Endometrium (tissue), 2 donors: ENCODE data around the gene MEN1.

ENCODE experiments used
- FAIRE-seq: peaks from 2 replicates; lab custom pipeline; 2012; peaks lifted over from hg19 to GRCh38; lab: Jason Lieb, UNC
- donor health status: control.
- donor health status: control.

MEN1 gene

GRCh38 chr11:64784813-64785581 is 25.4 kb downstream of the MEN1 start:
- no peak for FAIRE-seq

DNA sequence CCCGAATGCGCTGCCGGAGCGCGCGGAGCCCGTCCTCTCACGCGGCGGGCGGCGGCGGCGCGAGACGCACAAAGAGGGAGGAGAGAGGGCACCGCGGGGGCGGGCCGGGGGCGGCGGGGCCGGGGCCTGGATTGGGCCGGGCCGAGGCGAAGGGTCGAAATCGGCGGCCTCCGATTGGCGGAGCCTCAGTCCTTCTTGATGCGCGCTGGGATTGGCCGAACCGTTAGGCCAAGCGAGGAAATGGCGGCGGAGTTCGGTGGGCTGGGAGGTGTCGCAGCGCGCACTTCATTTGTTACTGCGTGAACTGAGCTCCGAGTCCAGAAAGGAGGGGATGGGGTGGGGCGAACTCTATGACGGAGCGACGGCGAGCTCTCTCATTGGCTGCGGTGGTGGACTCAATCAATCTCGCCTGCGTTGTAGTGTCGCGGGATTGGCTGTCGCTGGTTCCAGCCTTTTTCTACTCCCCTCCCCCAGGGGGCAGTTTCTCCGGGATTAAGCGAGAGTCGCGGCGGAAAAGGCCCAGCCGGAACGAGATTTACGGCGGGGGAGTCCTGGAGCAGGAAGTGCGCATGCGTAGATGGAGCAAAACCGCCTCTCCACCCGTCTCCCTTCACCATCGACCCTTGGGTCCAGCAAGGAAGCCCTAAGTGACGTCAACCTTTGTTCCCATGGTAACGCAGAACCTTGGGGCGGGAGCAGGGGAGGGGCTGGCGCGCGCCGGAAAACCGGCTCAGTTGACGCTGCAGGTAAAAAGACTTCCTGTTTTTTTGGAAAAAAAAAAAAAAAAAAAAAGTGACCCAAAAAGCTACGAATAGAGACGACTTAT is 31.7 kb downstream of the MEN1 start, which contains the start of gene SF1:
TSS of gene SF1 (minus strand) at position 70 of the 826 bp plus-strand sequence. CDS start 150 bp downstream, outside the sequence.
- FAIRE-seq = peak; percentile 98

DNA sequence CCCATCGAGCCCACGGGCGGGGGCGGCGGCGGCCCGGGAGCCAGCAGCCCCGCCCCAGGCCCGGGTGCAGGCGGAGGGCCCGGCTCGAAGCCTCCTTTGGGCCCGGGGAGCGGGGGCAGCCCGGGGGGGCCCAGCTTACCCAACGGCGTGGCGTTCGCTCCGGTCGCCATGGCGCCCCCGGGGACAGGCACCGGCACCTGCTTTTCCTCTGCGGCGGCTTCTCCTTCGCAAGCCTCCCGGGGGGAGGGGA is 32.2 kb downstream of the MEN1 start:
- FAIRE-seq = no peak

DNA sequence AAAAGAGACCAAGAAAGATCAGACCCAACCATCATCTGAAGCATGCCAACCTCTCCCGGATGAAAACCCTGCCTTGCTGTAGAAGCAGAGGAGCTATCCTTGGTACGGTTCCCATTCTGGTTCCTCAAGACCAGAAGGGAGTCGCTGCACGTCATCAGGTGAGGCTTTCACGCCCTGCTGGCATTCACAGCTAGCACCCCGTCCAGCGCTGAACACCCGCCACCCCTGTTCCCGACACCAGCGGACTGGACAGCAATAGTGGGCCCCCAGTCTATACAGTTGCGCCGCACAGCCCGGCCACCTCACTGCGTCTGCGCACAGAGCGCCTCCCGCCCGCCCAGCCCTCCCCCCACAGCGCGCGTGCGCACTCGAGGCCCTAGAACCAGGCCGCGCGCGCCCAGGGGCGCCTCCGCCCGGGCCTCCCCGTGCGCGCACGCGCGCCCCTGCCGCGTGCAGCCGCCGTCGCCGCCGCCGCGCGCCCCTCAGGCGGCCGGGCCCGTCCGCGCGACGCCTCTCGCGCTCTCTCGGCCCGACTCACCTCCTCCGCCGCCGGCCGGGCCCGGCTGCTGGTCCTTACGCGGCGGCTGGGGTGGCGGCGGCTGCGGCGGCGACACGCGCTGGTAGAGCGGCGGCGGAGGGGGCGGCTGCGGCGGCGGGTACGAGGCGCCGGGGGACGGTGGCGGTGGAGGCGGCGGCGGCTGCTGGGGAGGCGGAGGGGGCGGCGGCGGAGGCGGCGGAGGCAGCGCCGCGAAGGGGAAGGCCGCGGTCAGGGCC is 32.7 kb downstream of the MEN1 start:
- FAIRE-seq = no peak

GRCh38 chr11:64776875-64777274 is 33.5 kb downstream of the MEN1 start:
- no peak for FAIRE-seq

- FAIRE-seq = no peak
Measured at GRCh38 chr11:64776425-64776824, 33.9 kb downstream of the MEN1 start.

DNA sequence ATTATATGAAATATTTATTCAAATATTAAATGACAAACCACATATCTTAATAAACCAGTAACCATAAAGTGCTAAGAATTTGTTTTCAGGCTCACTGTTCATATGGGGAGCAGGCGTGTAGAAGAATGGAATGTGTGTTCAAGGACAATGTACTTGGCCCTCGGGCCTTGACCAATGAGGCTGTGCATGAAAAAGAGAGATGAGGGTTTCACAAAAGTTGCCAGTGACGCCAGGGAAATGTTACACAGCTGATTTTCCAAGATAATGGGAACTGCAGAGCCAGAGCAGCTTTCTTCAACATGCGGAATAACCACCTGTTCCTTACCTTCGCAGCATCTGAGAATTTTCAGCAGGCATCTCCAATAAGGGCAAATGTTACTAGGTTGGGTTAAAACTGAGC is 36.2 kb downstream of the MEN1 start:
- no peak for FAIRE-seq

DNA sequence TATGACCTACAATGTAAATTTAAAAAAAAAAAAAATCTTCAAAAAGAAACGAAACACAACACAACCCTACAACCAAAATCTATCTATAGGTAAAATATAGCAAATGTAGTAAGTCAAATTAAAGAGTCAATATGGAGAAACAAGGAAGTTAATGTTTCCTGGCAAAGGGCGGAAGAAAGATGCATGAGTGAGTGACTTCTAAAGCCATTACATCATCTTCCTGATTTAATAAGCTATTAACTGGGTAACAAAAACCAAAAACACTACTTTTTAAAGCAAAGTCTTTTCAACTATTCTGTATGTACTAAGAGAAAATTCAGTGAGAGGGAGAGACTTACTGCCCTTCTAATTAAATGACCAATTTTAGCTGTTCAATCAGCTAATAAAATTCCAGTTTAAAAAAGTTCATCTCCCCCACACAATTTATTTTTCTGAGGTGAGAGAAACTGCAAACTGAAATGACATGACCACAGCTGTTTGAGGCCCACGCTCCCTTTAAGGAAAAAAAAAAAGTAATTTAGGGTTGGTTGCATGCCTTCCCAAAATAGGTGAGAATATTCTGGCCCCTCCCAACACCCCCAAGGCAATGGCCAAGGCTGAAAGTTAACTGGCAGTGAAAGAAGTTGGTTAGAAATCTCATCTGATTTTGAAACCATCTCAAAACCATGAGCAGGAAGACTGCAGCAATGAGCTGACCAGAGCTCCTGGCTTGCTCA is 37.9 kb downstream of the MEN1 start:
- FAIRE-seq = no peak

DNA sequence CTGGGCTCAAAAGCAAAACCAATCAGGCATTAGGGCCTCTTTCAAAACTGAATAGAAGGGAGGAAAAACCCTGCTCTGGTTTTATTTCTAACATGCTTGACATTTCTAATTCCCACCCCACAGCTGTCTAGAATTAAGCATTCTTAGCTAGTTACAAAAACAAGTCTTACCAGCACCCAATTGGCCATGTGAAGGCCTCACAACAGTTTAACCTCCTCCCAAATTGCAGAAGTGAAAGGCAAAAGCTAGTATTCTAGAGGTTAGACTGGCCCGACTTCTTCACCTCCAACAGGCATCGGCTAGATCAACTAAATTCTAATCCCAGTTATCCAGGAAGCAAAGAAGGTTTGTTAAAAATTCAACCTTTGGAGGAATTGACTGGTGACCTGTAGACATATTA is 38.5 kb downstream of the MEN1 start:
- no peak for FAIRE-seq

GRCh38 chr11:64770120-64770519 is 40.2 kb downstream of the MEN1 start:
- FAIRE-seq = no peak

DNA sequence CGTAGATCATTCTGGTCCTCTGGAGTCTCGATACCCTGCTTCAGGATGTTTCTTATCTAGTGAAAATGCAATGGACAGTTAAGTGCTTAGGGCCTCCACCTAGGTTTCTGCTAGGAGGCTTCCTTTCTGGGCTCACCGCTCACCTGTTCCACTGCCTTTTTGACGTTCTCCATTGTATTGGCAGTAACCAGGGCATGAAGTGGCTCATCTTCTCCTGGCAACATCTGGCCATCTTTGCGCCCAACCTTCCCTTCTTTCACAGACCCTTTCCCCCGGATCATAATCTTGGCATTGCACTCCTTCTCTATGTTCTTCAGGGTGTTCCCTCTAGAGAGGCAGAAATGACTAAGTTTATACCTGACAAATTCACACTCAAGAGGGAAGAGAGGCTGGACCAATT is 41.1 kb downstream of the MEN1 start:
- FAIRE-seq = no peak

DNA sequence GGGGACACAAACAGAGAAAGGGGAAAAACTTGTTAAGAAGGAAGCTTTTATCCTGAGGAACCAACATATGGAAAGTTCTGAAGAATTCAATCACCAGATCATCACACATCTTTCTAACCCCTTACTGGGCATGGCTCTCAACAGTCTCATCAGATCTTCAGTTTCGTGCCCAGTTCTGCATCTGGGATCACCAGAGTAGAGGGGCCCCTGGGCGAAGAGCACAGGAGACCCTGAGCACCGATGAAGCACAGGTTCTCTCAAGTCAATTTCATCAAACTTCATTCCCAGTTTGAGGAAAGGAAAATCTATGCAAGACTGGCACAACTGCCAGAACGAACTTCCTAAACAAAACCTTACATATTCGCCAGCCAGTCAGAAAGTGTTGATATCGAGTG is 42.1 kb downstream of the MEN1 start:
- no peak for FAIRE-seq

DNA sequence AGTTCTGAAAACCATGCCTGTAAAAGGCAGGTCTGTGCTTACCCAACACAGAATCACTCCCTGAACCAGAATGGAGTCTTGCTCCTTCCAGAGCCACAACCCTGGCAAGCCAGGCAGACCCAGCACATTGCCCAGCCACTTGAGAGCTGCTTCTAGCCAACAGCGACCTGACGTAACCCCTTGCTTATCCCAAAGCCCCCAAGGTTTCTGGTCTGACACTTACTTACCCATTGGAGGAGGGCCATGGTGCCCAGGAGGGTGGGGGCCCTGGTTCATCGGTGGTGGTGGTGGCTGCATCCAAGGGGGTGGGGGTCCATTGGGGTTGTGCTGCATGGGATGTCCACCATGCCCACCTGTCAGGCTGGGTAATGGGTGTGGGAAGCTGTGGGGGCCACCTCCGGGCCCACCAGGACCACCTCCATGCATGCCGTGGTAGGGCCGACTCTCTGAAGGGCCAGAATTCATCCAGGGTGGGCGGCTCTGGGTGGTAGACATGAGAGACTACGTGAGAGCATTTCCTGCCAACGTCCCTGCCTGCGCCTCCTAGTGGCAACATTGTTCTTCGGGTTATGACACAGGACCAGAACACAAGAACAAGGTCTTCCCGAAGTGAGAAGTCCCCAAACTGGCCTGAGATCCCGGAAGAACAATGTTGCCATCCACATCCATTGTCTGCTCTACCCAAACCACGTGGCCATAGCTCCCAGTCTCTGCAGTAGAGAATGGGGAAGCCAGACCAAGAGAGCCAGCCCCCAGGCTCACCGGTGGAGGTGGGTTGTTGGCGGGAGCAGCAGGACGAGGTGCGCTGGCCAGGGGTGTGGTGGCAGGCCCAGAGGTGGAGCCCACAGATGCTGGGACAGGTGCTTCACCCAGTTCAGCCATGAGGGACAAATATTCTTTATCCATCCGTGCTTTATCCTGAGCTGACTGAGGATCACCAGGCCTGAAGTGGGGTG is 42.7 kb downstream of the MEN1 start:
- no peak for FAIRE-seq

GRCh38 chr11:64766881-64767280 is 43.5 kb downstream of the MEN1 start:
- no peak for FAIRE-seq

DNA sequence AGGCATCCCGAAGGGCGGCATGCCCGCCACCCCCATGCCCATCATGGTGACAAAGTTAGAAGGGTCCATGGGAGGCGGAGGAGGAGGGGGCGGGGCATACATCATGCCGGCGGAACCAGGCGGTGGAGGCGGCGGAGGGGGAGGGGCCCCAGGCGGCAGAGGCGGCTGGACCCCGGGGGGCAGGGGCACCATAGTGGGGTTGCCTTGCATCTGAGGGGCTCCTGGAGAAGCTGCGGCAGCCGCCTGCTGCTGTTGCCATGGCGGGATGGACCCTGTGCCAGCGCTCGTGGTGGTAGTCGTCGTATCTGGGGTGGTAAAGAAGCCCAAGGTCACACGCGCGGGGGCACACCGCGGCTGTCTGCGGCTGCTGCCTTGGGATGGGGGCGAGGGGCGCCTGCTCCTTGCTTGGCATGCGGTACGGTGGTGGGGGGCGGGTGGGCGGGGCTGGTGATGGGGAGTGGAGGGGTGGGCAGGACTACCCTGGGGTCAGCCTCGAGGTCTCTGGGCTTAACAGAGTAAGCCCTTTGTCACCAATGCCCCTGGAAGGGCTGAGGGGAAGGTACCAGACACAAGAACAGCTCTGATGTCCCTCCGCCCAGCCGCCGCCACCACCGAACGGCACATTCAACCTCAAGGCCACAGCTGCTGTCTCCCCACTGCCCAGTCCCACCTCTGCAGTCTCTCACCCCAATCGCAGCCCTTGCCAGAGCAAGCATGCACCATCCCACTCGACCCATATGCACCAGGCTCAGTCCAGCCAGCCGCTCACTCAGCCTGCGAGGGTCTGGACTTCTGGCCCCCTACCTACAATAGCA is 44.3 kb downstream of the MEN1 start:
- FAIRE-seq = no peak

- no peak for FAIRE-seq
Measured at GRCh38 chr11:64765291-64765850, 45.0 kb downstream of the MEN1 start.

GRCh38 chr11:64764753-64765152 is 45.6 kb downstream of the MEN1 start:
- FAIRE-seq = no peak

GRCh38 chr11:64764040-64764611 is 46.2 kb downstream of the MEN1 start:
- FAIRE-seq = no peak

DNA sequence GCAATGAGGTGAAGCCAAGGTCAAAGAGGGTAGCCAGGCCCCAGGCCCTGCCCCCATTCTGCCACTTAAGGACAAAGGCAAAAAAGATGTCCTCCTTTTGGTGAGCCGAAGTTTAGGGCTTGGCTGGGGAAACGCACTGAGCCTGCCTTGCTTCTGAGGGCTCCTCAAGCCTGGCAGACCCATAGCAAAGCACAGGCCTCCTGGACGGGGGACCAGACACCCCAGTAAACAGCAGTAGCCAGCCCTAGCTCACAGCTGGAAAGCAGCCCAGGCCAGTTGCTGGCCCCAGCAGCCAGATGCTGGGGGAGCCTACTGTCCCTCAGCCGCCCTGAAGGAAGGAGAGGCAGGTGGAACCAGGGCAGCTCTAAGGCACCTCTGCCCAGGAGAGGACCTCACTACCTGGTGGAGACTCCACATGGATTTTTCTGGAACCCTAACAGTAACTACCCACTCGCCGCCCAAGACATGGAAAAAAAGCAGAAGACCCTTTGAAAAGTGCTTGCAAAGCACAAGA is 46.8 kb downstream of the MEN1 start:
- no peak for FAIRE-seq
